GM18858 (cell line): Measurements from ENCODE around the gene HOATZ.
A peak's percentile ranks its signal among the peaks of the same experiment; 100 is the strongest.

Source experiments
- ATAC-seq: cut with Tn5 transposase; IDR thresholded peaks from one replicate; pipeline ENCODE4 v1.9.1; 2021; ENCODE audit not compliant: unreplicated experiment

The HOATZ gene

GRCh38 chr11:111521135-111521534 lies 6.6 kb downstream of the HOATZ start:
- no peak for ATAC-seq

- no peak for ATAC-seq
These were observed 7.8 kb downstream of the HOATZ start for GRCh38 chr11:111522426-111522825.

GRCh38 chr11:111523343-111523742 lies 8.8 kb downstream of the HOATZ start:
- no peak for ATAC-seq

GRCh38 chr11:111524056-111524455 lies 9.5 kb downstream of the HOATZ start:
- no peak for ATAC-seq

GRCh38 chr11:111525456-111525855 lies 10.9 kb downstream of the HOATZ start:
- no peak for ATAC-seq

- no peak for ATAC-seq
These were observed 11.9 kb downstream of the HOATZ start for GRCh38 chr11:111526501-111526900.

GRCh38 chr11:111527279-111527678 lies 12.7 kb downstream of the HOATZ start:
- no peak for ATAC-seq

- ATAC-seq = no peak
These were observed 14.0 kb downstream of the HOATZ start for GRCh38 chr11:111528557-111528956.

- no peak for ATAC-seq
These were observed 15.5 kb downstream of the HOATZ start for GRCh38 chr11:111530091-111530490.

GRCh38 chr11:111531136-111531535 lies 16.6 kb downstream of the HOATZ start:
- ATAC-seq = no peak

- ATAC-seq = peak; percentile 77
These were observed 17.2 kb downstream of the HOATZ start for GRCh38 chr11:111531687-111532364.

- no peak for ATAC-seq
These were observed 17.8 kb downstream of the HOATZ start for GRCh38 chr11:111532365-111532709.

GRCh38 chr11:111535281-111535680 lies 20.7 kb downstream of the HOATZ start:
- ATAC-seq = no peak

GRCh38 chr11:111537336-111537860 lies 22.8 kb downstream of the HOATZ start:
- ATAC-seq = no peak

GRCh38 chr11:111538407-111539114 lies 24.0 kb downstream of the HOATZ start:
- no peak for ATAC-seq

GRCh38 chr11:111539426-111540113 lies 25.0 kb downstream of the HOATZ start:
- ATAC-seq = no peak

- ATAC-seq = no peak
These were observed 25.7 kb downstream of the HOATZ start, which contains the start of gene LAYN for GRCh38 chr11:111540114-111540936. Gene LAYN (plus strand): TSS chr11:111540720. CDS start chr11:111540844, 124 bp downstream.

- ATAC-seq = no peak
These were observed 26.3 kb downstream of the HOATZ start for GRCh38 chr11:111540937-111541253.

GRCh38 chr11:111541254-111542061 lies 26.9 kb downstream of the HOATZ start:
- no peak for ATAC-seq

GRCh38 chr11:111542606-111543275 lies 28.2 kb downstream of the HOATZ start:
- ATAC-seq = no peak
